ENCODE results near the gene CRYBB1. TPM values are rescaled to one million over a fixed set of nuclear protein-coding genes. Genes with fewer than 3 reads are reported as not detected.

CRYBB1 gene
- total RNA-seq, 1 donor from 2014 or later: not detected

GRCh38 chr22:26610072-26610958, 7.5 kb downstream of the CRYBB1 start:
- intact Hi-C loops (cut with micrococcal nuclease): loop anchor here (2.0 kb wide), 1 partner anchor 18 kb away; no protein-coding TSS in a partner anchor

GRCh38 chr22:26609287-26609686, 8.5 kb downstream of the CRYBB1 start:
- intact Hi-C loops (cut with micrococcal nuclease): no loop called here

DNA sequence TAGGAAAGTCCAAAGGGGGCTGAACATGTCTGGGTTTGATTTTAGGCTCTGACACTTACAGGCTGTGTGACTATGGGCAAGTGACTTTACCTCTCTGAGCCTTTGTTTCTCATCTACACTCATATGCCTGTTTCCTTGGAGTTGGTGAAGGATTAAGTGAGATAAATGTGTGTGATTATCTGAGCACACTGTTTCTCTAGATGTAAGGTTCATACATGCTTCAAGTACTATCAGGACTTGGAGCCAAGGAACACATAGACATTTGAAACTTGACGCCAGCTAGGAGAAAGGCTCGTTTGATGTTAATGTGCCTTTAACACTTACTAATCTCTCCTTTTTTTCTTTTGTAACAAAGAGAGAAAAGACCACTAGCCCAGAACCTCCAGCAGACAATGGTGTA, 9.7 kb downstream of the CRYBB1 start:
- intact Hi-C loops (cut with micrococcal nuclease): no loop called here

GRCh38 chr22:26606611-26607010, 11.2 kb downstream of the CRYBB1 start:
- intact Hi-C loops (cut with micrococcal nuclease): no loop called here

- intact Hi-C loops (cut with micrococcal nuclease): no loop called here
Observed at GRCh38 chr22:26604368-26604767, 13.5 kb downstream of the CRYBB1 start.

GRCh38 chr22:26602127-26602526, 15.7 kb downstream of the CRYBB1 start:
- intact Hi-C loops (cut with micrococcal nuclease): no loop called here

DNA sequence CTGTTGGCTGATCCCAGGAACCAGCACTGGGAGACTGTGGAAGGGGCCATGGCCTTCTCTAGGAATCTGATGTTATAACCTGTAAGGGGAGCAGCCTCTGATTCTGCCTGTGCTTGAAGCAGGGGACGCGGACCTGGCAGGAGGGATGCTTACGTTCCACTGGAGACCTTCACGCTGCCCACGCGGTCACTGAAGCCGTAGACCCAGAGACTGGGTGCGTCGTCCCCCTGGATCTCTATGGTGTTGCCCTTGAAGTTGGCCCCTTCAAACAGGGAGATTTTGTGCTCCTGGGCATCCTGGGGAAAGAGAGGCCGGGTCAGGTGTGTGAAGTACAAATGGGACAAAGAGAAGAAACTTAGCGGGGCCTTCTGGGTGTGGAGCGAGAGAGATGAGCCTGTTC, 16.1 kb downstream of the CRYBB1 start:
- intact Hi-C loops (cut with micrococcal nuclease): no loop called here

DNA sequence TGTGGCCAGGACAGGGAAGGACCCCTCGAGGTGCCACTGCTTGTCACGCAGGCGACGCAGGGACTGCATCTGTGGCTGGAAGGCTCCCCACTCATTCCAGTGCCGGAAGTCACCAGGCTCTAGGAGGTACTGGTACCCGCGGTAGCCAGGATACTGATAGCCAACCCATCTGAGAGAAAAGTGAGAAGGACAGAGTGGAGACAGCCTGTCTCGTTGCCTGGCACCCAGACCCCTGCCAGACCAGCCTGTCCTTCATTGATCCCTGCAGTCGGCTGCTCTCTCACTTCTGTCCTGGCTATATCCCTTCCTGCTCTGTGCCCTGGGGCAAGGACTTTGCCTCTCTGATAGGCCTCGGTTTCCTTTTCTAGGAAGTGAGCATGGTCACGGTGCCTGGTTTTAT, 18.3 kb downstream of the CRYBB1 start:
- intact Hi-C loops (cut with micrococcal nuclease): no loop called here

DNA sequence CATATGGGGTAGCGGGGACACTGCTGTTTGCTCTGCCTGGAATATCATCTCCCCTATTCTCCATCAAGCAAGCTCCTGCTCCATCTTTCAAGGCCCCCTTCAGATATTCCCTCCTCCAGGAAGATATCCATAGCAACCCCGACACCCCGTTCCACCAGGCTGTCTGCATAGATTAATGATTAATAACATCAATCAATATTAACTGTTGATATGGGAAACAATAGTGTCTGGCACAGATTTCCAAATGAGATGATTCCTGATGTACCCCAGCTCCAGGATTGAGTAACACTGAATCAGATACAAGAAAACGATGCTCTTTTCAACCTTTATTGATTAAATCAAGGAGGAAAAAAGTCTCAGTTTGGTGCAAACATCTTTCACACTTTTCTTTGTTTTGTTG, 20.3 kb downstream of the CRYBB1 start:
- intact Hi-C loops (cut with micrococcal nuclease): no loop called here

GRCh38 chr22:26597026-26597425, 20.8 kb downstream of the CRYBB1 start:
- intact Hi-C loops (cut with micrococcal nuclease): no loop called here

GRCh38 chr22:26593763-26594162, 24.1 kb downstream of the CRYBB1 start:
- intact Hi-C loops (cut with micrococcal nuclease): loop anchor here (2.0 to 5.0 kb wide), 3 partner anchors 17 to 111 kb away; partner anchors contain the start of genes HPS4 and SRRD

- intact Hi-C loops (cut with micrococcal nuclease): loop anchor here (2.0 to 5.0 kb wide), 3 partner anchors 18 to 110 kb away; partner anchors contain the start of genes HPS4 and SRRD
Observed at GRCh38 chr22:26592421-26592891, 25.4 kb downstream of the CRYBB1 start.

- intact Hi-C loops (cut with micrococcal nuclease): loop anchor here (1.0 to 5.0 kb wide), 9 partner anchors 11 to 1521 kb away; partner anchors contain the start of genes ASPHD2, HPS4, MIAT and SRRD
Observed at GRCh38 chr22:26589845-26590736, 27.7 kb downstream of the CRYBB1 start, which contains the start of gene TPST2. TSS of gene TPST2 (minus strand) at chr22:26590132. CDS start at chr22:26541630, 48,502 bp downstream.

DNA sequence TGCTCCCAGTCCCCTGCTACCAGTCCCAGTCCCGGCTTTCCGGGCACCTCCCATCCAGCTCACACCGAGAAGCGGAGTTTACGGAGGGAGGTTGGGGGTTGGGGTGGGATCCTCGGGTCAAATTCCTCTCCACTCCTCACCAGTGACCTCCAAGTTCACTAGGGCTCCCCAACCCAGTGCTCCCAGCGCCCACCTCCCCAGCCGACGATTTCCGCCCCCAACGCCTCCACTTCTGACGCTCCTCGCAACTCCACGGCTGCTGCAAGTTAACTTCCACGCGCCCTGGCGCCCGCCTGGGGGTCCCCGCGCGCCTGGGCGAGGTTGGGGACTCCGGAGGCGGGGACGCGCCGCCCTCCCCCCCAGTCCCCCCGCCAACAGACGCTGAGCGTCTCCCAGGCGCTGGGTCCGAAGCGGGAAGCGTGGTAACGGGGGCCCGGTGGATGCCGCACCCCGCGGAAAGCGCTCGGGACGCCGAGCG, 28.4 kb downstream of the CRYBB1 start:
- intact Hi-C loops (cut with micrococcal nuclease): no loop called here

- intact Hi-C loops (cut with micrococcal nuclease): no loop called here
Observed at GRCh38 chr22:26588729-26589366, 29.0 kb downstream of the CRYBB1 start.

GRCh38 chr22:26587991-26588613, 29.7 kb downstream of the CRYBB1 start:
- intact Hi-C loops (cut with micrococcal nuclease): no loop called here

GRCh38 chr22:26586556-26587325, 31.1 kb downstream of the CRYBB1 start:
- intact Hi-C loops (cut with micrococcal nuclease): loop anchor here (1.0 kb wide), 1 partner anchor 83 kb away; no protein-coding TSS in a partner anchor

DNA sequence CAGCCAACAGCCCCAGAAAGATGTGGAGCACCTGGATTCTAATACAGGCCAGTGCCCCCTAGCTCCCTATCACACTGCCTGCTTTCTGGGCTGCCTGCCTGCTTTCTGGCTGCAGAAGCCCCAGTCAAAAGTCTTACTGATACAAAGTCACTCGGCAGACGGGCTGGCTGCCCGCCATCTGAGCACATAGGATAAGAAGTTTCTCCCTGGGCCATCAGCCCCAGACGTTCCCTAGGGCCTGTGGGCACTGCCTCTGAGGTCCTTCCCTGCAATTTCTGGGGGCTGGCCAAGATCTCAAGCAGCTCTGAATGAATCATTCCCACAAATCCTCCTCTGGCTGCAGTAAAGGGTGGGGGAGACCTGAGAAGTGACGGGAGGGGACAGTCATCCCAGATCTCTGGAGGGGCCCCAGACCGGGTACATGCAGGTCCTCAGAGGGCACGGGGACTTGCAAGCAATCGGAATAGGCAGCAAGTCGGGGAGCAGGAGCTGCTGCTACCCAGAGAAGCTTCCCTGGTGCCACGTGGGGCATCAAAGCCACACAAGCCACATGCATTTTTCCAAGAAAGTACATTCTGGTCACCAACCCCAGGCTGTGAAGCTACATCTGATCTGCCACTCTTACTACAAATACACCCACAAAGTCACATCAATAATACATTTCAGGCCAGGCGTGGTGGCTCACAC, 32.6 kb downstream of the CRYBB1 start:
- intact Hi-C loops (cut with micrococcal nuclease): no loop called here

- intact Hi-C loops (cut with micrococcal nuclease): no loop called here
Observed at GRCh38 chr22:26584010-26584409, 33.8 kb downstream of the CRYBB1 start.
